CD14-positive monocyte (primary cell): ENCODE measurements around the gene YRDC. TPM values are rescaled to one million over a fixed set of nuclear protein-coding genes. Genes with fewer than 3 reads are reported as not detected.
A peak's percentile ranks its signal among the peaks of the same experiment; 100 is the strongest.

ENCODE experiments used
- DNase-seq, 3 donors: peaks; one replicate each; pipeline ENCODE4 v3.0.0-alpha.2; 2011 to 2022
- H2AFZ ChIP-seq: 2 replicates; pipeline ENCODE4 v1.6.0; 2012; ENCODE audit warnings: mild to moderate bottlenecking, low read depth, low read length, inconsistent platforms; ENCODE audit not compliant: insufficient read depth, poor library complexity, severe bottlenecking
- H3K27ac ChIP-seq, 2 donors: 1 replicate in 1 of 2; 2 replicates in 1 of 2; pipeline ENCODE4 v1.5.1; 2012 to 2013; ENCODE audit warnings: low read length in 2 of 2, control low read depth in 1 of 2, inconsistent platforms in 1 of 2, low read depth in 1 of 2, mild to moderate bottlenecking in 1 of 2
- H3K27me3 ChIP-seq, 2 donors: one replicate each; pipeline versions ENCODE4 v1.6.0 to v1.6.1; 2011 to 2013; ENCODE audit warnings: low read length in 2 of 2; ENCODE audit not compliant: control insufficient read depth in 2 of 2, insufficient read depth in 2 of 2
- H3K36me3 ChIP-seq, 2 donors: replicated peaks in 1 of 2; 1 replicate in 1 of 2; 2 replicates in 1 of 2; pipeline versions ENCODE4 v1.5.1 to v1.6.1; 2012 to 2013; ENCODE audit warnings: low read length in 2 of 2, control low read depth in 1 of 2, inconsistent platforms in 1 of 2, mild to moderate bottlenecking in 1 of 2; ENCODE audit not compliant: insufficient read depth in 2 of 2, control insufficient read depth in 1 of 2
- H3K4me1 ChIP-seq, 2 donors: 1 replicate in 1 of 2; 2 replicates in 1 of 2; pipeline versions ENCODE4 v1.5.1 to v1.6.1; 2012 to 2013; ENCODE audit warnings: low read length in 2 of 2, control low read depth in 1 of 2, inconsistent platforms in 1 of 2, mild to moderate bottlenecking in 1 of 2, moderate library complexity in 1 of 2; ENCODE audit not compliant: insufficient read depth in 2 of 2, control insufficient read depth in 1 of 2
- H3K4me2 ChIP-seq: replicated peaks from 2 replicates; pipeline ENCODE3; 2012; ENCODE audit warnings: low read length, moderate library complexity, mild to moderate bottlenecking; ENCODE audit not compliant: poor library complexity, severe bottlenecking; ENCODE audit errors: extremely low read depth
- H3K4me3 ChIP-seq, 3 experiments: fragments of 200-600 bp in 1 of 3; sonication (generic) in 1 of 3; replicated peaks in 1 of 3; 1 replicate in 2 of 3; 2 replicates in 1 of 3; pipeline ENCODE4 v1.5.1; 2011 to 2013; ENCODE audit warnings: low read length in 3 of 3, mild to moderate bottlenecking in 3 of 3, control low read depth in 2 of 3, low read depth in 2 of 3, inconsistent platforms in 1 of 3, moderate library complexity in 1 of 3
- H3K79me2 ChIP-seq: 2 replicates; pipeline ENCODE4 v1.6.0; 2012; ENCODE audit warnings: mild to moderate bottlenecking, control low read depth, inconsistent platforms, low read length, moderate library complexity; ENCODE audit not compliant: insufficient read depth
- H3K9ac ChIP-seq: 2 replicates; pipeline ENCODE4 v1.6.0; 2017; ENCODE audit warnings: low read length, mild to moderate bottlenecking; ENCODE audit not compliant: insufficient read depth, poor library complexity, severe bottlenecking
- H3K9me3 ChIP-seq, 2 donors: replicated peaks in 1 of 2; 1 replicate in 1 of 2; 2 replicates in 1 of 2; pipeline versions ENCODE4 v1.5.1 to v1.6.1; 2012 to 2013; ENCODE audit warnings: low read length in 2 of 2, control low read depth in 1 of 2; ENCODE audit not compliant: control insufficient read depth in 1 of 2, insufficient read depth in 1 of 2
- H4K20me1 ChIP-seq: 2 replicates; pipeline ENCODE4 v1.6.0; 2012; ENCODE audit warnings: mild to moderate bottlenecking, low read length, control low read depth, moderate library complexity; ENCODE audit not compliant: insufficient read depth
- H3K27ac Mint-ChIP-seq, 7 donors: one replicate each; pipeline ENCODE4 v1.8.0; 2020; ENCODE audit warnings: mild to moderate bottlenecking in 7 of 7, mixed read lengths in 7 of 7, moderate library complexity in 6 of 7, inconsistent platforms in 2 of 7
- H3K27me3 Mint-ChIP-seq, 3 donors: one replicate each; pipeline ENCODE4 v1.8.0; 2021 to 2022; ENCODE audit warnings: low read depth in 3 of 3, mild to moderate bottlenecking in 3 of 3, mixed read lengths in 3 of 3, moderate library complexity in 3 of 3, inconsistent platforms in 1 of 3
- H3K36me3 Mint-ChIP-seq, 2 donors: one replicate each; pipeline ENCODE4 v1.8.0; 2020; ENCODE audit warnings: mixed read lengths in 2 of 2, inconsistent platforms in 1 of 2, mild to moderate bottlenecking in 1 of 2
- H3K4me1 Mint-ChIP-seq: one replicate; pipeline ENCODE4 v1.8.0; 2020; ENCODE audit warnings: mild to moderate bottlenecking, mixed read lengths
- H3K4me3 Mint-ChIP-seq, 2 donors: one replicate each; pipeline ENCODE4 v1.8.0; 2020; ENCODE audit warnings: mild to moderate bottlenecking in 2 of 2, mixed read lengths in 2 of 2, moderate library complexity in 1 of 2
- H3K9me3 Mint-ChIP-seq, 7 donors: one replicate each; pipeline ENCODE4 v1.8.0; 2020 to 2022; ENCODE audit warnings: mixed read lengths in 7 of 7, mild to moderate bottlenecking in 6 of 7, moderate library complexity in 6 of 7, inconsistent platforms in 2 of 7
- CTCF ChIP-seq: fragments of 200-600 bp; IDR thresholded peaks from one replicate; pipeline ENCODE4 v1.8.0; 2022; ENCODE audit warnings: antibody characterized with exemption, mild to moderate bottlenecking
- whole genome bisulfite sequencing: methylation state at CpG from one replicate; pipeline ENCODE4 v1.1.5; 2013; ENCODE audit warnings: missing lambda C conversion rate; ENCODE audit not compliant: insufficient coverage; 5-methylcytosine and 5-hydroxymethylcytosine counted together
- intact Hi-C, 2 donors: fragments of 100-400 bp; cut with micrococcal nuclease; formaldehyde crosslinking; loops; one replicate each; pipeline versions ENCODE4 v1.15.0 to v1.15.1; 2023
- polyA plus RNA-seq, 3 donors: library from polyadenylated mRNA; depleted of rRNA in 1 of 3; unstranded in 2 of 3; stranded (reverse) in 1 of 3; fragments of 300-500 nt in 2 of 3; fragments of >200 nt in 1 of 3; fragmentation: Illumina TruSeq in 2 of 3; gene quantifications; 1 replicate in 2 of 3; 2 replicates in 1 of 3; pipeline ENCODE4 v1.2.3, GENCODE V29; 2012 to 2021

Gene YRDC
- polyA plus RNA-seq, 3 donors: 10.4 to 29.6 (median 13.3) TPM

GRCh38 chr1:37845786-37846185, 37.8 kb upstream of the YRDC start:
- peaks cover 36 to 53% of the 10 kb centered on the region in 2 donors for H3K36me3 Mint-ChIP-seq
- no CpG with 5 or more reads among the region's 3 CpGs for WGBS
- no peaks in the 10 kb centered on the region for H3K9me3 Mint-ChIP-seq
- intact Hi-C loops: no loop called here
- H3K4me1 ChIP-seq: peaks cover 87% of the 10 kb centered on the region in 2 donors
- DNase-seq: peak; percentile 39 to 91 (median 83)
- H2AFZ ChIP-seq: no peak overlapping the region
- peaks cover 20% of the 10 kb centered on the region for H4K20me1 ChIP-seq
- H3K27ac Mint-ChIP-seq: peak overlapping the region in 6 of 7 donors; percentile 92 to 98 (median 94)
- H3K36me3 ChIP-seq: peaks cover 10 to 29% of the 10 kb centered on the region in 2 donors
- TF ChIP-seq CTCF: no peak
- no peaks in the 10 kb centered on the region for H3K27me3 Mint-ChIP-seq
- peaks cover 18% of the 10 kb centered on the region for H3K4me1 Mint-ChIP-seq
- peaks cover 98% of the 10 kb centered on the region for H3K79me2 ChIP-seq
- H3K4me2 ChIP-seq: peak overlapping the region; percentile 65
- H3K9ac ChIP-seq: peak overlapping the region; percentile 39
- H3K27ac ChIP-seq: peak overlapping the region; percentile 91
- H3K9me3 ChIP-seq: no peaks in the 10 kb centered on the region
- peak overlapping the region; percentile 54 to 75 for H3K4me3 Mint-ChIP-seq
- H3K4me3 ChIP-seq: peak overlapping the region in 2 of 3 experiments; percentile 2 to 61
- no peaks in the 10 kb centered on the region for H3K27me3 ChIP-seq

- Mint-ChIP-seq H3K4me1 (peaks cover 18% of the 10 kb centered on the region), H3K4me3 (peak overlapping the region; percentile 52 to 75), H3K27ac (peak overlapping the region in 6 of 7 donors; percentile 92 to 98 (median 94)), H3K36me3 (peaks cover 42 to 60% of the 10 kb centered on the region in 2 donors), H3K9me3 (no peaks in the 10 kb centered on the region), H3K27me3 (no peaks in the 10 kb centered on the region)
- Histone ChIP-seq H3K27ac (peak overlapping the region; percentile 91), H2AFZ (no peak overlapping the region), H3K4me2 (peak overlapping the region; percentile 65), H3K9ac (peak overlapping the region; percentile 39), H3K79me2 (peaks cover 98% of the 10 kb centered on the region), H3K4me1 (peaks cover 80% of the 10 kb centered on the region in 2 donors), H3K4me3 (peak overlapping the region in 2 of 3 experiments; percentile 2 to 61), H3K27me3 (no peaks in the 10 kb centered on the region), H3K9me3 (no peaks in the 10 kb centered on the region), H3K36me3 (peaks cover 15 to 35% of the 10 kb centered on the region in 2 donors), H4K20me1 (peaks cover 24% of the 10 kb centered on the region)
- intact Hi-C loops: no loop called here
- peak in 1 of 3 donors; percentile 64 for DNase-seq
- WGBS: 74% methylated on average over 4 of the region's 5 CpGs
- TF ChIP-seq CTCF: no peak
Measured at GRCh38 chr1:37845049-37845646, 37.1 kb upstream of the YRDC start.
